ENCODE results near the gene SYNPO. TPM values are rescaled to one million over a fixed set of nuclear protein-coding genes. Genes with fewer than 3 reads are reported as not detected.

SYNPO gene
- total and polyA plus RNA-seq, 9 donors, result 7.7 to 32.1 (median 27.6) TPM

DNA sequence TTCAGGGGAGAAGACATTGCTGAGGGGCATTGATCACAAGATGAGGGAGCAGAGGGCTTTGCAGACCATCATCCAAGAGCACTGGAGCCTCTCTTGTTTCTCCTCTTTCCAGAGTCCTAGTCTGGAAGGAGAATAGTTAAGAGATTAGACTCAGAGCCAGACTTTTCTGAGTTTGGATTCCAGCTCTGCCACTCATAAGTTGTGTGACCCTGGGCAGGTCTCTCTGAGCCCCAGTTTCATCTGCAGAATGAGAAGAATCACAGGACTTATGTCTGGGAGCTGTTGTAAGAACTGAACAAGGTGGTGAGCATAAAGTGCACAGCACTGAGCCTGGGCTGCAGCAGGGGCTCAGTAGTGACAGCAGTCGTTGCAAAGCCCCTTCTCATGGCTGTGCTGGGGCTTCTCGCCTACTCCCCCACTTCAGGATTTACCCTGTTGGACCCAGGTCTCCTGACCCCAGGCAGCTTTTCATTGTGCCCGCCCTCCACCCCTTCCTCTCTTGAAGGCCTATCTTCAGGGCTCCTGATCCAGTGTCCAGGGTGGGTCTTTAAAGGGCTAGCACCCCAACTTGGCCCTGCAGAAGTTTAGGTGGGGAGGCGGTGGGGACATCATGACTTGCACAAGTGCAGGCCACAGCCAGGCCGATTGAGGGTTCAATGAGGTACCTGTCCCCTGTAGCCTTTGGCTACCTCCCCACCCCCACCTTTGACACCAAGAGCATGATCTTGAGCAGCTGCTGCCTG, 1.5 kb downstream of the SYNPO start:
- Histone ChIP-seq H3K9me3 (replicated peaks; ENCODE audit: control insufficient read depth, low read depth, low read length) (no peaks in the 10 kb centered on the region), H3K36me3 (ENCODE audit: control insufficient read depth, insufficient read depth, low read length) (no peaks in the 10 kb centered on the region), H3K4me1 (ENCODE audit: control insufficient read depth, insufficient read depth, low read length) (peaks cover 74% of the 10 kb centered on the region), H3K4me3 (ENCODE audit: low read length) (no peak overlapping the region), H3K27me3 (ENCODE audit: control insufficient read depth, insufficient read depth, low read length) (no peaks in the 10 kb centered on the region), H3K27ac (ENCODE audit: low read length) (peak overlapping the region; percentile 81)
- no peak for DNase-seq
- 90% methylated on average over 2 of the region's 5 CpGs for WGBS (ENCODE audit: insufficient coverage)

GRCh38 chr5:150642567-150642927, 2.1 kb downstream of the SYNPO start:
- Histone ChIP-seq H3K27ac (ENCODE audit: low read length) (peak overlapping the region; percentile 81), H3K9me3 (replicated peaks; ENCODE audit: control insufficient read depth, low read depth, low read length) (no peaks in the 10 kb centered on the region), H3K36me3 (ENCODE audit: control insufficient read depth, insufficient read depth, low read length) (no peaks in the 10 kb centered on the region), H3K4me1 (ENCODE audit: control insufficient read depth, insufficient read depth, low read length) (peaks cover 75% of the 10 kb centered on the region), H3K27me3 (ENCODE audit: control insufficient read depth, insufficient read depth, low read length) (no peaks in the 10 kb centered on the region), H3K4me3 (ENCODE audit: low read length) (no peak overlapping the region)
- peak; percentile 82 for DNase-seq
- 15% methylated on average over 4 of the region's 5 CpGs for WGBS (ENCODE audit: insufficient coverage)

GRCh38 chr5:150642991-150643710, 2.7 kb downstream of the SYNPO start:
- DNase-seq, result no peak
- Histone ChIP-seq H3K9me3 (replicated peaks; ENCODE audit: control insufficient read depth, low read depth, low read length) (no peaks in the 10 kb centered on the region), H3K4me3 (ENCODE audit: low read length) (no peak overlapping the region), H3K36me3 (ENCODE audit: control insufficient read depth, insufficient read depth, low read length) (no peaks in the 10 kb centered on the region), H3K4me1 (ENCODE audit: control insufficient read depth, insufficient read depth, low read length) (peaks cover 78% of the 10 kb centered on the region), H3K27me3 (ENCODE audit: control insufficient read depth, insufficient read depth, low read length) (no peaks in the 10 kb centered on the region), H3K27ac (ENCODE audit: low read length) (peak overlapping the region; percentile 81)
- 75% methylated on average over 2 of the region's 12 CpGs for WGBS (ENCODE audit: insufficient coverage)

DNA sequence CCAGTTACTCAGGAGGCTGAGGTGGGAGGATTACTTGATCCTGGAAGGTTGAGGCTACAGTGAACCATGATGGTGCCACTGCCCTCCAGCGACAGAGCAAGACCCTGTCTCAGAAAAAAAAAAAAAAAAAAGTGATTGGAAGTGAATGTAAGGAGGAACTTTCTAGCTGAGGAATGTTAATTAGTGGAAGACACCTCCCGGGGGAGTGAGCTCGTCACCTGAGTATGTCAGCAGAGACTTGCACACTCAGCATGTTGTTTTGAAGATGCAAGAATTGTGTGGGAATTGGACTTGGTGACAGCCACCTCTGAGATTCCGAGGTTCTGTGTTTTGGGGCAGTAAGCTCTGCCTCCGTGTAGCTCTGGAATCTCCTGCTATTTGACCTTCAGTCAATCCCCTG, 3.6 kb downstream of the SYNPO start:
- no peak for DNase-seq
- H3K27me3 ChIP-seq (ENCODE audit: control insufficient read depth, insufficient read depth, low read length), result no peaks in the 10 kb centered on the region
- no peak overlapping the region for H3K4me3 ChIP-seq (ENCODE audit: low read length)
- WGBS (ENCODE audit: insufficient coverage), result 80% methylated on average over 4 of the region's 5 CpGs
- H3K9me3 ChIP-seq (replicated peaks; ENCODE audit: control insufficient read depth, low read depth, low read length), result no peaks in the 10 kb centered on the region
- H3K36me3 ChIP-seq (ENCODE audit: control insufficient read depth, insufficient read depth, low read length), result peaks cover 9% of the 10 kb centered on the region
- no peak overlapping the region for H3K27ac ChIP-seq (ENCODE audit: low read length)
- H3K4me1 ChIP-seq (ENCODE audit: control insufficient read depth, insufficient read depth, low read length), result peaks cover 86% of the 10 kb centered on the region

- peaks cover 13% of the 10 kb centered on the region for H3K36me3 ChIP-seq (ENCODE audit: control insufficient read depth, insufficient read depth, low read length)
- H3K4me1 ChIP-seq (ENCODE audit: control insufficient read depth, insufficient read depth, low read length), result peaks cover 86% of the 10 kb centered on the region
- no peaks in the 10 kb centered on the region for H3K27me3 ChIP-seq (ENCODE audit: control insufficient read depth, insufficient read depth, low read length)
- H3K4me3 ChIP-seq (ENCODE audit: low read length), result no peak overlapping the region
- no peak for DNase-seq
- whole genome bisulfite sequencing (ENCODE audit: insufficient coverage), result 56% methylated on average over 1 of the region's 2 CpGs
- H3K27ac ChIP-seq (ENCODE audit: low read length), result no peak overlapping the region
- no peaks in the 10 kb centered on the region for H3K9me3 ChIP-seq (replicated peaks; ENCODE audit: control insufficient read depth, low read depth, low read length)
Observed at GRCh38 chr5:150644514-150644913, 4.1 kb downstream of the SYNPO start.

GRCh38 chr5:150645070-150645700, 4.7 kb downstream of the SYNPO start:
- Histone ChIP-seq H3K27ac (ENCODE audit: low read length) (peak overlapping the region; percentile 17), H3K4me3 (ENCODE audit: low read length) (no peak overlapping the region), H3K36me3 (ENCODE audit: control insufficient read depth, insufficient read depth, low read length) (peaks cover 20% of the 10 kb centered on the region), H3K4me1 (ENCODE audit: control insufficient read depth, insufficient read depth, low read length) (peaks cover 85% of the 10 kb centered on the region), H3K27me3 (ENCODE audit: control insufficient read depth, insufficient read depth, low read length) (no peaks in the 10 kb centered on the region), H3K9me3 (replicated peaks; ENCODE audit: control insufficient read depth, low read depth, low read length) (no peaks in the 10 kb centered on the region)
- peak; percentile 64 for DNase-seq
- WGBS (ENCODE audit: insufficient coverage), result 56% methylated on average over 3 of the region's 4 CpGs

GRCh38 chr5:150647275-150648251, 7.1 kb downstream of the SYNPO start:
- H3K27me3 ChIP-seq (ENCODE audit: control insufficient read depth, insufficient read depth, low read length), result no peaks in the 10 kb centered on the region
- no peak overlapping the region for H3K4me3 ChIP-seq (ENCODE audit: low read length)
- peaks cover 85% of the 10 kb centered on the region for H3K4me1 ChIP-seq (ENCODE audit: control insufficient read depth, insufficient read depth, low read length)
- no peaks in the 10 kb centered on the region for H3K9me3 ChIP-seq (replicated peaks; ENCODE audit: control insufficient read depth, low read depth, low read length)
- H3K36me3 ChIP-seq (ENCODE audit: control insufficient read depth, insufficient read depth, low read length), result peaks cover 28% of the 10 kb centered on the region
- 48% methylated on average over 23 of the region's 25 CpGs for WGBS (ENCODE audit: insufficient coverage)
- peak overlapping the region; percentile 63 for H3K27ac ChIP-seq (ENCODE audit: low read length)
- DNase-seq, result peak; percentile 81

GRCh38 chr5:150648294-150649107, 8.0 kb downstream of the SYNPO start:
- WGBS (ENCODE audit: insufficient coverage), result 85% methylated on average over 15 of the region's 16 CpGs
- Histone ChIP-seq H3K36me3 (ENCODE audit: control insufficient read depth, insufficient read depth, low read length) (peaks cover 28% of the 10 kb centered on the region), H3K4me1 (ENCODE audit: control insufficient read depth, insufficient read depth, low read length) (peaks cover 85% of the 10 kb centered on the region), H3K27ac (ENCODE audit: low read length) (peak overlapping the region; percentile 63), H3K9me3 (replicated peaks; ENCODE audit: control insufficient read depth, low read depth, low read length) (no peaks in the 10 kb centered on the region), H3K27me3 (ENCODE audit: control insufficient read depth, insufficient read depth, low read length) (no peaks in the 10 kb centered on the region), H3K4me3 (ENCODE audit: low read length) (no peak overlapping the region)
- no peak for DNase-seq

Measured in muscle of leg (tissue), 11 donors.